GM06990 (cell line): ENCODE results near the gene TPRG1.

Source experiments
- DNase-seq: peaks from one replicate; pipeline ENCODE4 v3.0.0-alpha.2; 2011; ENCODE audit not compliant: insufficient read length; ENCODE audit errors: extremely low read depth
- H3K27me3 ChIP-seq: replicated peaks from 2 replicates; pipeline ENCODE4 v1.6.0; 2011; ENCODE audit warnings: low read length; ENCODE audit not compliant: control insufficient read depth, insufficient read depth
- H3K36me3 ChIP-seq: 2 replicates; pipeline ENCODE4 v1.5.1; 2011; ENCODE audit warnings: low read length; ENCODE audit not compliant: control insufficient read depth, insufficient read depth
- H3K4me3 ChIP-seq: replicated peaks from 2 replicates; pipeline ENCODE4 v1.5.1; 2011; ENCODE audit warnings: low read depth, mild to moderate bottlenecking, control low read depth, low read length
- CTCF ChIP-seq: IDR thresholded peaks from 2 replicates; pipeline ENCODE4 v1.5.1; 2011; ENCODE audit warnings: low read length, control low read depth, mild to moderate bottlenecking, inconsistent platforms; ENCODE audit not compliant: insufficient read depth, poor library complexity, severe bottlenecking

Gene TPRG1

GRCh38 chr3:189305412-189305811 lies 133.6 kb downstream of the TPRG1 start:
- H3K36me3 ChIP-seq, result no peaks in the 10 kb centered on the region
- no peak for DNase-seq
- H3K27me3 ChIP-seq, result no peaks in the 10 kb centered on the region
- H3K4me3 ChIP-seq, result no peak overlapping the region
- TF ChIP-seq CTCF, result no peak

GRCh38 chr3:189307963-189308362 lies 136.2 kb downstream of the TPRG1 start:
- Histone ChIP-seq H3K36me3 (no peaks in the 10 kb centered on the region), H3K4me3 (peak overlapping the region; percentile 57)
- no peak for TF ChIP-seq CTCF

GRCh38 chr3:189308608-189309007 lies 136.8 kb downstream of the TPRG1 start:
- no peak for DNase-seq
- Histone ChIP-seq H3K4me3 (peak overlapping the region; percentile 57), H3K27me3 (no peaks in the 10 kb centered on the region), H3K36me3 (no peaks in the 10 kb centered on the region)
- TF ChIP-seq CTCF, result no peak

More at GRCh38 chr3:189307963-189308362, 136.2 kb downstream of the TPRG1 start:
- no peak for DNase-seq
- H3K27me3 ChIP-seq, result no peaks in the 10 kb centered on the region

- no peaks in the 10 kb centered on the region for H3K27me3 ChIP-seq
- H3K4me3 ChIP-seq, result peak overlapping the region; percentile 57
- DNase-seq, result no peak
- TF ChIP-seq CTCF, result no peak
- no peaks in the 10 kb centered on the region for H3K36me3 ChIP-seq
Measured at GRCh38 chr3:189309400-189309975, 137.7 kb downstream of the TPRG1 start.

GRCh38 chr3:189311521-189311920 lies 139.8 kb downstream of the TPRG1 start:
- no peak for DNase-seq
- no peaks in the 10 kb centered on the region for H3K36me3 ChIP-seq

More at GRCh38 chr3:189311521-189311920, 139.8 kb downstream of the TPRG1 start:
- no peaks in the 10 kb centered on the region for H3K27me3 ChIP-seq
- no peak overlapping the region for H3K4me3 ChIP-seq
- TF ChIP-seq CTCF, result no peak
